NCI-H1436 (cell line): ENCODE results near the gene FGGY.
"Not testable (repeated sequence)": the region's sequence is repeated elsewhere in the genome, so short reads cannot be mapped to it uniquely, and the experiment has no call there.

Experiments used
- DNase-seq: peaks from one replicate; lab custom pipeline; 2025; lab: John Stamatoyannopoulos, UW

Gene FGGY

GRCh38 chr1:59482986-59483385, 186.1 kb downstream of the FGGY start:
- no peak for DNase-seq

DNA sequence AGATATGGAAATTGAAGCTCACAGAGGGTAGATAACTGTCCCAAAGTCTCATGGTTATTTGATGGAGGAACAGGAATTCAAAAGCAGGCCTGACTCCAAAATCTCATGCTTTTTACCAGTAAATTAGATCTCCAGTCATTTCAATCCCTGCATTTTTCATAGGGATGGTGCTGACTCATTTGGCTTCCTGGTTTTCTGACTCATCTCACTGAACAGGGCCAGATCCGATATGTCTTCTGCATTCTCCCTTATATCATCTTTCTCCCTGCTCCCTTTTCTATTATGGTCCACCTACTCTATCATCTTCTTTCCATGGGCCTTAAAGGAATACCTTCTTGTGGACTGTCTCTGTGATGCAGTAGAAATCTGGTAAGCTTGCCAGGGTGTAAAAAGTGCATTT, 187.2 kb downstream of the FGGY start:
- DNase-seq, result no peak

- no peak for DNase-seq
Measured at GRCh38 chr1:59485171-59485570, 188.3 kb downstream of the FGGY start.

DNA sequence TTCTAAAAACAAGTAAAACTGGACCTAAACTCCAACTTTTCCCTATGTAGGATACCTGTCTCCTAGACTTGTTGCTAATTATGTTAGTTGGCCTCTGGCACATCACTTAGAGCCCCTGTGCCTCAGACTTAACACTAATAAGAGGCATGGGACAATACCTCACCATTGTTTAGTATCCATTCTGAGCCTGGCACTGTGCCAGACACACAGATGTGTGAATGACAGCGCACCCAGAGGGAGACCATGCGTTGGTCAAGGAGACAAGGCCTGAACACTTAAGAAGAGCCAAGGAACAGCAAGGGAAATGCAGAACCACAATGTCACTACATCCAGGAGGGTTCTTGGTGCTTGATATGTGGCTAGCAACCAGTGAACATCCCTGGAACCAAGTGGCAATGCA, 189.1 kb downstream of the FGGY start:
- no peak for DNase-seq

- no peak for DNase-seq
Measured at GRCh38 chr1:59486615-59487014, 189.7 kb downstream of the FGGY start.

DNA sequence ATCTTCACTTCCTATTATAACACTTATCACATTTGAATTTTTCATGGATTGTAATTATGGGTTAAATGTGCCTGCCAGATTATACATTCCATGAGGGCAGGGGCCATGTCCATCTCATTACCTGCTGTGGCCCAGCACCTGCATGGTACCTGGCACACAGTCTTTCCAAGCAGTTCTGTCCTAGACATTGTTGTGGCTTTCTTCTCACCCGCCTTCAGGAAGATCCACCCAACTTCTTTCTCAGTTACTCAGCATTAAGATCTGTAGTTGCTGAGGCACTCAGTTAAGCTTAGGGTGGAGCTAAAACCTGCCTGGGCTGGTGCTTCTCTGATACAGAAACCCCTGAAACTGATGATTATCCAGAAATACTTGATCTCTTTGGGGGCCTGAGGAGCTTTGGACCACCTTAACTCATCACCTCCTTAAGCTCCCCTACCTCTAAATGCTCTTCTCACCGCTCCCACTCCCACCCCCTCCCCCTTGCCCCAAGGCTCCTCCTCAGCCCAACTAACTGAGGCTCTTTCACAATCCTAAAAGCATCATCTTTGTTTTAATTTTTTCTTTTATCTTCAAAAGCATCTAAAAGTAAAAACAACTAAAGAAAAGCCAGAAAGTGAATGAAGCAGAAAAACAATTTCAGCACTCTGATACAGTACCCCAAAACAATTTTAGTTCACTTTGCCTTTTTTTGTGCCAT, 190.6 kb downstream of the FGGY start:
- DNase-seq, result no peak

DNA sequence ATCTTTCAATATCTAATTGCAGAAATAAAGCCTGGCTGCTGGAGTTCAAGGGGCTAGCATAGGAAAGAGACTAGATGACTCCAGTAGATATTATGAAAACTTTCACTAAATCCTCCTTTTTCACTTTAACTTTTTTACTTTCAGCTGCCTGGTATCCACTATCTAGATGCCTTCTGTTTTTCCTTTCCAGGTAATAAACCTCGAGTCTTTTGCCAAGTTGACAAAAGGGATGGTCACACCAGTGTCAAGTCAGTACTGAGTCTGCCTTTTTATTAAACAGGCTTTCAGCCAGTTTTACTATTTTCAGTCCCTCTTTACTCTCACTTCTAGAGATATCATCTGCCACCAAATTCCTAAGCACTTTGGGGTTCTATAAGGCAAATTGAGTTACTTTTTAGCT, 195.6 kb downstream of the FGGY start:
- no peak for DNase-seq

DNA sequence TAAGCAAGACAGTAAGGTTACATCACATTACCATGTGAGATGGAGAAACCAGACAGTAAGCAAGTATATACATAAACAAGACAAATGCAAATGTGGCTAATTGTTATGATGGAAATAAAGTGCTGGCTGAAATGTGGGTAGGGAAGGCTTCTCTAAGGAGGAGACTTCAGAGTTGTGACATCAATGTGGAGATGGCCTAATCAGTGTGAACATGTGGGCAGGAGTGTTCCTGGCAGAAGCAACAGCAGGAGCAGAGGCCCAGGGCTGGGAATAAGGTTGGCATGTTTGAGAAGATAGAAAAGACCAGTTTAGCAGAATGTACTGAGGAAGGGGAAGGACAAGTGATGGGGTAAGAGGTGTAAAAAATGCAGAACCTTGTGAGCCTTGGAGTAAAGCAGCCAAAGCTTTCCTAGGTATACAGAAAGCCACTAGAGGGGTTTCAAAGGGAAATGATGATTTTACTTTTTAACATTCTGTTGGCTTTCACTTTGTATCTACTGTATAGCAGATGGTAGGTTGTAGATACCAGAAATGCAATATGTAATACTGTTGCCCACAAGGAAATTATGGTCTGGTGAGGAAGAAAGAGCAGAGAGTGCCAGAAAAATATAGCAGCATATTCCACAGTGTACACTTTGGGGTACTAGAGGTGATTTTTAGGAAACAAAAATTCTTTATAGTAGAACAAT, 197.4 kb downstream of the FGGY start:
- DNase-seq, result no peak

GRCh38 chr1:59496156-59496555, 199.3 kb downstream of the FGGY start:
- not testable (repeated sequence) for DNase-seq

DNA sequence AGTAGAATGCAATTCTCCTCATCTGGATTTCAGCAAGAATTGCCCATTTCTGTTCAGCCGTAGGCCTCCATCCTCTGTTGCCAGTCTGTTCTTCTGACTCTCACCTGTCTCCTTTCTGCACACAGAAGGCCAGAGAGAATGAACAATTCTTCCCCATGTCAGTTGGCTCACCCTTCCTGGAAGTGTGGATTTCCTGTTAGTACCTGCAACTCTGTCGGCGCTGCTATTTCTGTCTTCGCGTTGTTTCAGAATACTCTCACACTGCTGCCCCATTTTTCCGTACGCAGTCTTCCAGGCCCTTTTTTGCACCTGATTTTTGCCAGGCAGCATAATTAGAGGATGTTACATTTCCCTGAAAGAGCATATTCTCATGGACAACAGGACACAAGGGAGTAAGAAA, 200.7 kb downstream of the FGGY start:
- DNase-seq, result no peak

DNA sequence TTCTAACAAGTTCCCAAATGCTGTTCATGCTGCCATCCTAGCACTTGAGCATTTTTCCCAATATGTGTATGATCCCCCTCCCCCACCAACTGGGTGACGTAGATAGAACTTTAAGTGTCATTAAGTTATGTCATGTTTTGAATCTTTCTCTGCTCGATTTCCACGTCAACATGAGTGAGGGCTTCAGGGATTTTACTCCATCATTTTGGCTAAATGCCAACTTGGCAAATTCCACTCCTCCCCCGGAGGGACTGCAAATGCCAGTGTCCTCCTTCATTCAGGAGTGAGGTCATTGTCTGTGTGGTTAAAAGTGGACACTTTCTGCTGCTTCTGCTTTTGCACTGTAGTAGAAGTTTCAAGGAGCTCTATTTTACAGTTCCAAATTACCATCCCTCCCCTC, 201.7 kb downstream of the FGGY start:
- DNase-seq, result no peak

DNA sequence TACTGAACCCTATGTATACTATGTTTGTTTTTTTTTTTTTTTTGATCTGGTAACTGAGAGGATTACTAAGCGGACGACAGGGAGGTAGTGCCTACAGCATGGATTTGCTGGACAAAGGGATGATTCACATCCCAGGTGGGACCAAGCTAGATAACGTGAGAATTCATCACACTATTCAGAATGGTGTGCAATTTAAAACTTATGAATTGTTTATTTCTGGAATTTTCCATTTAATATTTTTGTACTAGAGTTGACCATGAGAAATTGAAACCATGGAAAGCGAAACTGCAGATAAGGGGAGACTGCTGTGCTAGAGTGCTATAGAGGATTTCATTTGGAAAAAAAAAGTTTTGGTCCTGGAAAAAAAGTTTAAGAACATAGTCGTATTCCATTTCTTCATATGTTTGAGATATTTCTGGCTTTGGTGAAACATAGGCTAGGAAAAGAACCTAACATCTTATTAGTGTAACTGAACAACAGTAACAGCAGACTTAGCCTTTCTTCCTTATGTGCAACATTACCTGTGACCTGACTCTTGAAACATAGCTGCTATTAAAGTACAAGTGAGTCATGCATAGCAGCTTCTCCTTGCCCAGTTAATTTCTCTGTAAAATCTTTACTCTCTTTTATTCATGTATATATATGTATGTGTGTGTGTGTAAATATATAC, 202.5 kb downstream of the FGGY start:
- DNase-seq, result no peak

GRCh38 chr1:59499943-59500569, 203.2 kb downstream of the FGGY start:
- DNase-seq, result no peak

GRCh38 chr1:59500950-59501742, 204.3 kb downstream of the FGGY start:
- DNase-seq, result no peak

DNA sequence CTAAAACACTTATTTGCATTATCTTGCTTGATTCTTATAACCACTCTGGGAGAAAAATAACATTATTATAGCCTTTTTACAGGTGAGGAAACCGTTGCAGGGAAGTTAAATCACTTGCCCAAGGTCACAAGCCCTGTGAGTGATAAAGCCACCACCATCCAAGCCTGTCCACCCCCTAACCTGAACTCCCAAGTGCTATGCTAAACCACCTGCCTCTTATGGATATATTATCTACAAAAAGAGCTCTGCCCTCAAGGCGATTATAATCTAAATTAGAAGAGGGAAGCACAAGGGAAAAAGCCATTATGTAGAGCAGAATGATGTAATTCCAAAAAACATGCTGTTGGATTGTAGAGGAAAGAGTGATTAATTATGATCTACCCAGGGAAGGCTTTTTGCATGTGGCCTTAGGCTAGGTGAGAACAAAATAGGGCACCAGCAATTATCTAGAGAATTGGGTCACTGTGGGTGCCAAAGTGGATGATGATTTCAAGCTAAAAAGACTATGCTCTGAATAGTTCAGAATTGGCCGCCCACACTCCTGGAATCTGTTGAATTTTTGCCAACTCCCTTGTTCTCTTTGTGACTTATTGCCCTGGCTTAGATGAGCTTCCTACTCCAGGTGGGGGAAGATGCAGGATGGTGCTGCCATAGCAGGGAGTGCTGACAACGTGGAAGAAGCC, 205.3 kb downstream of the FGGY start:
- DNase-seq, result no peak

DNA sequence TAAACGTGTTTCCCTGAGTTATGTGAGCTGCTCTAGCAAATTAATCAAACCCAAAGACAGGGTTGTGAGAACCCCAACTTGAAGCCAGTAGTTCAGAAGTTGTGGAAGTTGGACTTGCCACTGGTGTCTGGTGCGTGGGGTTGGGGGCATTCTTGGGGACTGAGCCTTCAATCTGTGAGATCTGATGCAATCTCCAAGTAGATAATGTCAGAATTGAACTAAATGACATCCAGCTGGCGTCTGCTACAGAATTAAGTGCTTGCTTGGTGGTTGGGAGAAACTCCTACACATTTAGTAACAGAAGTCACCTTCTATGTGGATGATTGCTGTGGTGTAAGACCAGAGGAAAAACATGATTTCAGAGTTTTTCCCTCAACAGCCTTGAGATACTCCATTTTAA, 207.4 kb downstream of the FGGY start:
- DNase-seq, result no peak

GRCh38 chr1:59505596-59506028, 208.7 kb downstream of the FGGY start:
- no peak for DNase-seq

DNA sequence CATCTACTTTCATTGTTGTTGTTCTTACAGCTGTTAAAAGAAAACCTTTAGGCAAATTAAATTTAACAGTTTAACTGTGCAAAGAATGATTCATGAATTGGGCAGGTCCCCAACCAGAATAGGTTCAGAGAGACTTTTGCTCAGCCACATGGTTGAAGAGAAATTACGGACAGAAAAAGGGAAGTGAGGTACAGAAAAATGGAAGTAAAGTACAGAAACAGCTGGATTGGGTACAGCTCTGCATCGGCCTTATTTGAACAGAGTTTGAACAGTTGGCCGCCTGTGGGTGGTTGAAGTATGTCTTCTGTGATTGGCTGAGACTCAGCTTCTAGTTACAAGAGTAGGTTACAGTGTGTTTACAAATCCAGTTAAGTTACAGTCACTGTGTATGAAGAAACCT, 210.1 kb downstream of the FGGY start:
- no peak for DNase-seq

DNA sequence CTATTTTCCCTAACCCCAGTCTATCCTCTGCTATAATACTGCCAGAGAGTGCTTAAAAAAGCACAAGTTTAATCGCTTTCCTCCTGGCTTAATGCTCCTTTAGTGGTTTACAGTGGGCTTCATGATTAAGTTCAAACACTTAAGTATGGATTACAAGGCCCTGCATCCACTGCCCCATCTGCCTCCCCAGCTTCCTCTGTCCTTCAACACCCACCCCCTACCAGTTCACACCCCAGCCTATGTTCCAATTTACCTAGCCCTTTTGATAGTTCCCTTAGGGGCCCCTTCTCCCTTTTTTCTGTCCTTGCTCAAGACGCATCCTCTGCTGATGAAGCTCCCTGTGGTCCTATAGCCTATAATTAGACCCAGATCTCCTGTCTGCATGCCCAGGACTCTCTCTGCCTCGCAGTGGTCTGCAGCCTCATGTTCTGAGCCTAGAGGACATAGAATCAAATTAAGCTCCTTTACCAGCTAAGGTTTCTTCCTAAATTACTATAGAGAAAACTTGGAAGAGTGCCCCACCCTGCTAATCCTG, 212.5 kb downstream of the FGGY start:
- DNase-seq, result no peak

DNA sequence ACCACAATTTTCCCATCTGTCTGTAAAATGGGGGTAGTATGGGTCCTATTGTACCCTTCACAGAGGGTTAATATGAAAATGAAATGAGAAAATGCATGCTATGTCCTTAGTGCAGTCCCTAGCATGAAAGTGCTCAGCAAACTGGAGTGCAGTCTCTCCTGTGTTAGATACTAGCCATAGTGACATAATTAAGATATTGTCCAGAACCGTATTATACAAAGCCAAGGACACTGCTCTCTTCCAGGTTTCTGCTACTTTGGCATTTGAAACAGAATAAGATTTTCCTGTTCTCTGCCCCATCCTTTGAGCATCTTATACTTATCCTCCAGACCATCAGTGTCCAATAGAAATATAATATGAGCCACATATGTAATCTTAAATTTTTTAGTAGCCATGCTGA, 213.4 kb downstream of the FGGY start:
- DNase-seq, result no peak
